HCT116 (cell line): ENCODE results near the gene ENHO. TPM values are rescaled to one million over a fixed set of nuclear protein-coding genes. Genes with fewer than 3 reads are reported as not detected.

ENCODE experiments used
- ATAC-seq: fragments of 200-7000 bp; cut with Tn5 transposase; 2 replicates; pipeline ENCODE4 v1.9.1; 2020; ENCODE audit warnings: mild to moderate bottlenecking, moderate library complexity
- BruUV-seq: library from RNA; stranded (reverse); fragments of 400-500 nt; replicated peaks from 2 replicates; lab custom pipeline; 2021; lab: Mats Ljungman, UMichigan
- CTCF ChIA-PET: fragments of 300-600 bp; sonication (Branson Sonifier 250); formaldehyde crosslinking; loops from one replicate; lab custom pipeline; 2021; ENCODE audit warnings: antibody characterized with exemption; lab: Charles Lee
- POLR2A ChIA-PET: fragments of 300-600, 350-600 bp; sonication (Branson Sonifier 250); formaldehyde crosslinking; loops from one replicate; lab custom pipeline; 2021; ENCODE audit warnings: antibody characterized with exemption; lab: Charles Lee
- RAD21 ChIA-PET, 2 experiments: fragments of 300-600 bp; sonication (Branson Sonifier 250); formaldehyde crosslinking; loops; one replicate each; lab custom pipeline; 2023; ENCODE audit warnings: low total read pairs in 2 of 2; ENCODE audit not compliant: uncharacterized antibody in 2 of 2, unreplicated experiment in 2 of 2, low non-redundant PET in 1 of 2; lab: Charles Lee
- DNase-seq: peaks from one replicate; pipeline ENCODE4 v3.0.0-alpha.2; 2010; ENCODE audit warnings: low read depth, low spot score
- H2AFZ ChIP-seq: fragments of 200-600 bp; shearing (Covaris generic), sonication (generic); 2 replicates; pipeline ENCODE4 v1.6.1; 2017; ENCODE audit warnings: low read depth, mixed run types, mixed read lengths, antibody characterized with exemption, low read length; ENCODE audit not compliant: poor library complexity, severe bottlenecking
- H3K27ac ChIP-seq: 2 replicates; pipeline ENCODE4 v1.5.1; 2012; ENCODE audit warnings: low read depth, low read length
- H3K27me3 ChIP-seq: fragments of 200-600 bp; sonication (generic); 2 replicates; pipeline ENCODE4 v1.6.1; 2016; ENCODE audit warnings: mixed run types, low read length, mixed read lengths; ENCODE audit not compliant: insufficient read depth
- H3K36me3 ChIP-seq, 2 experiments: fragments of 200-500 bp in 1 of 2; fragments of 200-600 bp in 1 of 2; sonication (Bioruptor generic) in 1 of 2; sonication (generic) in 1 of 2; 2 replicates each; pipeline versions ENCODE4 v1.5.1 to v1.6.1; 2014 to 2016; ENCODE audit warnings: low read length in 2 of 2, inconsistent platforms in 1 of 2, mixed read lengths in 1 of 2, mixed run types in 1 of 2; ENCODE audit not compliant: insufficient read depth in 2 of 2, control insufficient read depth in 1 of 2
- H3K4me1 ChIP-seq, 2 experiments: fragments of 200-600 bp in 1 of 2; sonication (generic) in 1 of 2; 2 replicates each; pipeline versions ENCODE4 v1.5.1 to v1.6.1; 2012 to 2017; ENCODE audit warnings: low read length in 2 of 2, inconsistent platforms in 1 of 2, mild to moderate bottlenecking in 1 of 2, mixed read lengths in 1 of 2, mixed run types in 1 of 2, moderate library complexity in 1 of 2; ENCODE audit not compliant: insufficient read depth in 2 of 2, control insufficient read depth in 1 of 2
- H3K4me2 ChIP-seq: fragments of 200-600 bp; sonication (generic); 2 replicates; pipeline ENCODE4 v1.6.1; 2017; ENCODE audit warnings: mixed run types, low read length, mixed read lengths
- H3K4me3 ChIP-seq, 2 experiments: fragments of 200-600 bp in 1 of 2; sonication (generic) in 1 of 2; replicated peaks in 1 of 2; 2 replicates each; pipeline ENCODE4 v1.5.1; 2011 to 2016; ENCODE audit warnings: low read length in 2 of 2, control low read depth in 1 of 2, low read depth in 1 of 2, mild to moderate bottlenecking in 1 of 2, mixed read lengths in 1 of 2, mixed run types in 1 of 2
- H3K79me2 ChIP-seq: fragments of 200-600 bp; sonication (generic); 2 replicates; pipeline ENCODE4 v1.6.1; 2017; ENCODE audit warnings: mild to moderate bottlenecking, mixed run types, low read length, moderate library complexity, mixed read lengths; ENCODE audit not compliant: insufficient read depth
- H3K9ac ChIP-seq: fragments of 200-600 bp; sonication (generic); 2 replicates; pipeline ENCODE4 v1.6.1; 2016; ENCODE audit warnings: low read length, mixed read lengths
- H3K9me2 ChIP-seq: fragments of 200-600 bp; sonication (generic), shearing (Covaris generic); 2 replicates; pipeline ENCODE4 v1.6.1; 2017; ENCODE audit warnings: mixed run types, mild to moderate bottlenecking, moderate library complexity; ENCODE audit not compliant: insufficient read depth
- H3K9me3 ChIP-seq, 2 experiments: fragments of 200-500 bp in 1 of 2; fragments of 200-600 bp in 1 of 2; sonication (Bioruptor generic) in 1 of 2; sonication (generic) in 1 of 2; 2 replicates each; pipeline ENCODE4 v1.6.1; 2014 to 2017; ENCODE audit warnings: low read length in 2 of 2, mixed read lengths in 2 of 2, inconsistent platforms in 1 of 2, low read depth in 1 of 2, mild to moderate bottlenecking in 1 of 2, mixed run types in 1 of 2, moderate library complexity in 1 of 2; ENCODE audit not compliant: control insufficient read depth in 1 of 2, insufficient read depth in 1 of 2
- H4K20me1 ChIP-seq: fragments of 200-600 bp; sonication (generic), shearing (Covaris generic); 2 replicates; pipeline ENCODE4 v1.6.1; 2017; ENCODE audit warnings: mixed run types, mild to moderate bottlenecking, moderate library complexity; ENCODE audit not compliant: insufficient read depth
- ATF3 ChIP-seq: IDR thresholded peaks from 2 replicates; pipeline ENCODE4 v1.6.1; 2012
- CBX3 ChIP-seq: IDR thresholded peaks from 2 replicates; pipeline ENCODE4 v1.6.1; 2012; ENCODE audit warnings: low read depth
- CEBPB ChIP-seq: IDR thresholded peaks from 2 replicates; pipeline ENCODE4 v1.6.1; 2012; ENCODE audit warnings: low read depth
- EGR1 ChIP-seq: IDR thresholded peaks from 2 replicates; pipeline ENCODE4 v1.6.1; 2012; ENCODE audit warnings: low read depth
- EZH2 ChIP-seq: fragments of 200-600 bp; sonication (generic); IDR thresholded peaks from 2 replicates; pipeline ENCODE4 v1.6.1; 2017; ENCODE audit warnings: antibody characterized with exemption, mixed run types
- EZH2phosphoT487 ChIP-seq: fragments of 200-600 bp; IDR thresholded peaks from 2 replicates; pipeline ENCODE4 v1.6.1; 2018; ENCODE audit warnings: antibody characterized with exemption, borderline replicate concordance
- FOSL1 ChIP-seq: IDR thresholded peaks from 2 replicates; pipeline ENCODE4 v1.6.1; 2012; ENCODE audit warnings: low read depth
- JUND ChIP-seq: IDR thresholded peaks from 2 replicates; pipeline ENCODE4 v1.6.1; 2012
- MAX ChIP-seq: IDR thresholded peaks from 2 replicates; pipeline ENCODE4 v1.6.1; 2012
- POLR2A ChIP-seq: IDR thresholded peaks from 2 replicates; pipeline ENCODE4 v1.7.0; 2011; ENCODE audit warnings: borderline replicate concordance; ENCODE audit not compliant: insufficient read depth, insufficient read length; ENCODE audit errors: extremely low read depth
- POLR2AphosphoS5 ChIP-seq: IDR thresholded peaks from 2 replicates; pipeline ENCODE4 v1.6.1; 2011; ENCODE audit warnings: mild to moderate bottlenecking, low read depth, low read length, moderate library complexity
- RAD21 ChIP-seq: IDR thresholded peaks from 2 replicates; pipeline ENCODE4 v1.6.1; 2012; ENCODE audit warnings: low read depth, mild to moderate bottlenecking
- SIN3A ChIP-seq: IDR thresholded peaks from 2 replicates; pipeline ENCODE4 v1.6.1; 2012; ENCODE audit warnings: low read depth
- SP1 ChIP-seq: IDR thresholded peaks from 2 replicates; pipeline ENCODE4 v1.6.1; 2012; ENCODE audit warnings: low read depth
- SRF ChIP-seq: IDR thresholded peaks from 2 replicates; pipeline ENCODE4 v1.6.1; 2012; ENCODE audit warnings: low read depth
- TCF7L2 ChIP-seq: IDR thresholded peaks from 2 replicates; pipeline ENCODE4 v1.7.0; 2011; ENCODE audit warnings: borderline replicate concordance, inconsistent platforms; ENCODE audit not compliant: insufficient read depth, insufficient read length; ENCODE audit errors: extremely low read depth
- ZFX ChIP-seq: fragments of 450-650 bp; IDR thresholded peaks from 2 replicates; pipeline ENCODE4 v1.6.1; 2017
- intact Hi-C: fragments of 100-400 bp; cut with micrococcal nuclease; formaldehyde crosslinking; loops from 2 replicates; pipeline ENCODE4 v1.10.0; 2022
- total RNA-seq: library from RNA; stranded (reverse); gene quantifications from one replicate; pipeline ENCODE4 v1.2.1, GENCODE V29; 2021; ENCODE audit not compliant: unreplicated experiment
- TF ChIP-seq, protein P1 (sequence below): IDR thresholded peaks from 2 replicates; pipeline ENCODE4 v1.6.1; 2012; ENCODE audit warnings: low read depth
- TF ChIP-seq, protein P2 (sequence below), 3 experiments: fragments of 200-600 bp in 1 of 3; sonication (generic) in 1 of 3; IDR thresholded peaks in 2 of 3; conservative IDR thresholded peaks in 1 of 3; 2 replicates each; pipeline ENCODE4 v1.5.1; 2012 to 2017; ENCODE audit warnings: low read depth in 2 of 3, low read length in 2 of 3, antibody characterized with exemption in 1 of 3, borderline replicate concordance in 1 of 3, control low read depth in 1 of 3, mild to moderate bottlenecking in 1 of 3, mixed read lengths in 1 of 3, mixed run types in 1 of 3, moderate library complexity in 1 of 3; ENCODE audit not compliant: insufficient read depth in 1 of 3

ENHO gene
- total RNA-seq, 1 experiment from 2014 or later = 6.1 TPM

DNA sequence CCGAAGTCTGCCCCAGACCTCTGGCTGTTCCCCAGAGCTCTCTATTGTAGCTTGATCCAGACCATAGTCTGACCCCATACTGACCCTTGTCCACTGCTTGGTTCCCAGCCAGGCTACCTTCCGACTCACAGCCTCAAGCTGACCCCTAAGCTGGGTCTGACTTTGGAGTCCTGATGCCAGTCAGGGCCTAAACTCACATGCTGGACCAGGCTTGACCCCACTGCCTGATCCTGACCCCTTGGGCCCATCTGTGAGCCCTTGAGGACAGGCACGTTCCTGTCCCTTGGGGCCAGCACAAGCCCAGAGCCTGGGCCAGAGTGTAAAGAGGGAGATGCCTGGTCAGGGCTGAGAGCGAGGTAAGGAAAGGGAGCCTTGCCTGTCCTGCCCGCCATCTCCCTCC, 32.7 kb upstream of the ENHO start:
- ATAC-seq (no peak), DNase-seq (no peak)
- no peak overlapping the region for H2AFZ ChIP-seq
- H3K4me3 ChIP-seq = no peak overlapping the region
- POLR2A ChIA-PET = no interaction called here
- RAD21 ChIA-PET = no interaction called here
- H3K79me2 ChIP-seq = no peaks in the 10 kb centered on the region
- H3K4me1 ChIP-seq = no peaks in the 10 kb centered on the region
- BruUV-seq = no TSS peak
- H4K20me1 ChIP-seq = no peaks in the 10 kb centered on the region
- no peak overlapping the region for H3K27ac ChIP-seq
- H3K9me2 ChIP-seq = no peaks in the 10 kb centered on the region
- H3K27me3 ChIP-seq = no peaks in the 10 kb centered on the region
- no peaks in the 10 kb centered on the region for H3K36me3 ChIP-seq
- intact Hi-C loops = no loop called here
- H3K9ac ChIP-seq = no peak overlapping the region
- CTCF ChIA-PET = no interaction called here
- TF ChIP-seq JUND = no peak
- no peak for TF ChIP-seq SRF
- H3K9me3 ChIP-seq = no peaks in the 10 kb centered on the region
- no peak overlapping the region for H3K4me2 ChIP-seq

DNA sequence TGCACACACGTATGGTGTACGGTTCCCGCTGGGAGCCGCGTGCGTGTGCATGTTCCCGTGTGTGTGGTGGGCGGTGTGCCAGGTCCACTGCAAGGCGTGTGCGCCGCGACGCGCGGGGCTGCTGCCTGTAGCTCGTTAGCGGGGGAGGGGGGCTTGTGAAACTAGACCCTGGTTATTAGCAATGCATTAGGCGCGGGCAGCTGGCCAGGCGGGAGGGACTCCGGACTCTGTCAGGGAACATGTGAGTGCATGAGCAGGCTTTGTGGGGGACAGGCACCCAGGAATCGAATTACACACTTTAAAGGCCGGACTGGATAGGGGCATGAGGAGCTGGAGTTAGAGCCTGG, 32.2 kb upstream of the ENHO start:
- H3K27me3 ChIP-seq = no peaks in the 10 kb centered on the region
- no peak for TF ChIP-seq MAX
- TF ChIP-seq EZH2phosphoT487 = no peak
- no peak for TF ChIP-seq ATF3
- TF ChIP-seq RAD21 = no peak
- no peak for TF ChIP-seq JUND
- TF ChIP-seq SP1 = no peak
- TF ChIP-seq POLR2A = no peak
- TF ChIP-seq TCF7L2 = no peak
- TF ChIP-seq POLR2AphosphoS5 = no peak
- TF ChIP-seq CBX3 = no peak
- TF ChIP-seq CEBPB = no peak
- TF ChIP-seq SIN3A = no peak
- TF ChIP-seq, protein P1, sequence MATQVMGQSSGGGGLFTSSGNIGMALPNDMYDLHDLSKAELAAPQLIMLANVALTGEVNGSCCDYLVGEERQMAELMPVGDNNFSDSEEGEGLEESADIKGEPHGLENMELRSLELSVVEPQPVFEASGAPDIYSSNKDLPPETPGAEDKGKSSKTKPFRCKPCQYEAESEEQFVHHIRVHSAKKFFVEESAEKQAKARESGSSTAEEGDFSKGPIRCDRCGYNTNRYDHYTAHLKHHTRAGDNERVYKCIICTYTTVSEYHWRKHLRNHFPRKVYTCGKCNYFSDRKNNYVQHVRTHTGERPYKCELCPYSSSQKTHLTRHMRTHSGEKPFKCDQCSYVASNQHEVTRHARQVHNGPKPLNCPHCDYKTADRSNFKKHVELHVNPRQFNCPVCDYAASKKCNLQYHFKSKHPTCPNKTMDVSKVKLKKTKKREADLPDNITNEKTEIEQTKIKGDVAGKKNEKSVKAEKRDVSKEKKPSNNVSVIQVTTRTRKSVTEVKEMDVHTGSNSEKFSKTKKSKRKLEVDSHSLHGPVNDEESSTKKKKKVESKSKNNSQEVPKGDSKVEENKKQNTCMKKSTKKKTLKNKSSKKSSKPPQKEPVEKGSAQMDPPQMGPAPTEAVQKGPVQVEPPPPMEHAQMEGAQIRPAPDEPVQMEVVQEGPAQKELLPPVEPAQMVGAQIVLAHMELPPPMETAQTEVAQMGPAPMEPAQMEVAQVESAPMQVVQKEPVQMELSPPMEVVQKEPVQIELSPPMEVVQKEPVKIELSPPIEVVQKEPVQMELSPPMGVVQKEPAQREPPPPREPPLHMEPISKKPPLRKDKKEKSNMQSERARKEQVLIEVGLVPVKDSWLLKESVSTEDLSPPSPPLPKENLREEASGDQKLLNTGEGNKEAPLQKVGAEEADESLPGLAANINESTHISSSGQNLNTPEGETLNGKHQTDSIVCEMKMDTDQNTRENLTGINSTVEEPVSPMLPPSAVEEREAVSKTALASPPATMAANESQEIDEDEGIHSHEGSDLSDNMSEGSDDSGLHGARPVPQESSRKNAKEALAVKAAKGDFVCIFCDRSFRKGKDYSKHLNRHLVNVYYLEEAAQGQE = no peak
- TF ChIP-seq, protein P2, sequence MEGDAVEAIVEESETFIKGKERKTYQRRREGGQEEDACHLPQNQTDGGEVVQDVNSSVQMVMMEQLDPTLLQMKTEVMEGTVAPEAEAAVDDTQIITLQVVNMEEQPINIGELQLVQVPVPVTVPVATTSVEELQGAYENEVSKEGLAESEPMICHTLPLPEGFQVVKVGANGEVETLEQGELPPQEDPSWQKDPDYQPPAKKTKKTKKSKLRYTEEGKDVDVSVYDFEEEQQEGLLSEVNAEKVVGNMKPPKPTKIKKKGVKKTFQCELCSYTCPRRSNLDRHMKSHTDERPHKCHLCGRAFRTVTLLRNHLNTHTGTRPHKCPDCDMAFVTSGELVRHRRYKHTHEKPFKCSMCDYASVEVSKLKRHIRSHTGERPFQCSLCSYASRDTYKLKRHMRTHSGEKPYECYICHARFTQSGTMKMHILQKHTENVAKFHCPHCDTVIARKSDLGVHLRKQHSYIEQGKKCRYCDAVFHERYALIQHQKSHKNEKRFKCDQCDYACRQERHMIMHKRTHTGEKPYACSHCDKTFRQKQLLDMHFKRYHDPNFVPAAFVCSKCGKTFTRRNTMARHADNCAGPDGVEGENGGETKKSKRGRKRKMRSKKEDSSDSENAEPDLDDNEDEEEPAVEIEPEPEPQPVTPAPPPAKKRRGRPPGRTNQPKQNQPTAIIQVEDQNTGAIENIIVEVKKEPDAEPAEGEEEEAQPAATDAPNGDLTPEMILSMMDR (IDR thresholded peaks at IDR 0.05 in 2 of 3, conservative IDR thresholded peaks at IDR 0.05 in 1 of 3; ENCODE audit: borderline replicate concordance in 1 of 3, insufficient read depth in 1 of 3, low read depth in 2 of 3, low read length in 2 of 3) = no peak
- TF ChIP-seq SRF = no peak
- TF ChIP-seq EGR1 = no peak
- TF ChIP-seq ZFX = no peak
- no peak for TF ChIP-seq FOSL1
- TF ChIP-seq EZH2 = no peak
- ChIA-PET RAD21 (no interaction called here), POLR2A (no interaction called here), CTCF (no interaction called here)
- ATAC-seq (no peak), DNase-seq (no peak)
- intact Hi-C loops = no loop called here
- no peaks in the 10 kb centered on the region for H3K36me3 ChIP-seq
- H2AFZ ChIP-seq = no peak overlapping the region
- no peaks in the 10 kb centered on the region for H3K4me1 ChIP-seq
- no peaks in the 10 kb centered on the region for H3K9me2 ChIP-seq
- no peaks in the 10 kb centered on the region for H3K9me3 ChIP-seq
- H3K9ac ChIP-seq = no peak overlapping the region
- no peak overlapping the region for H3K27ac ChIP-seq
- H3K4me3 ChIP-seq = no peak overlapping the region
- no peaks in the 10 kb centered on the region for H3K79me2 ChIP-seq
- H3K4me2 ChIP-seq = no peak overlapping the region
- H4K20me1 ChIP-seq = no peaks in the 10 kb centered on the region
- BruUV-seq = no TSS peak
